GM21529 (cell line): ENCODE data around the gene BFSP1.
A peak's percentile ranks its signal among the peaks of the same experiment; 100 is the strongest.

Source experiments
- ATAC-seq: cut with Tn5 transposase; IDR thresholded peaks from one replicate; pipeline ENCODE4 v1.9.1; 2021; ENCODE audit not compliant: unreplicated experiment

Gene BFSP1

GRCh38 chr20:17530716-17531664 is at the start of gene BFSP1:
Gene BFSP1, minus strand, starts transcription at chr20:17531379. Its CDS starts 50 bp downstream, at chr20:17531329.
- no peak for ATAC-seq

- ATAC-seq, result no peak
These were observed 49.7 kb upstream of the BFSP1 start for GRCh38 chr20:17580895-17581294.

- ATAC-seq, result no peak
These were observed 48.3 kb upstream of the BFSP1 start for GRCh38 chr20:17579369-17580039.

GRCh38 chr20:17576215-17576614 is 45.0 kb upstream of the BFSP1 start:
- no peak for ATAC-seq

DNA sequence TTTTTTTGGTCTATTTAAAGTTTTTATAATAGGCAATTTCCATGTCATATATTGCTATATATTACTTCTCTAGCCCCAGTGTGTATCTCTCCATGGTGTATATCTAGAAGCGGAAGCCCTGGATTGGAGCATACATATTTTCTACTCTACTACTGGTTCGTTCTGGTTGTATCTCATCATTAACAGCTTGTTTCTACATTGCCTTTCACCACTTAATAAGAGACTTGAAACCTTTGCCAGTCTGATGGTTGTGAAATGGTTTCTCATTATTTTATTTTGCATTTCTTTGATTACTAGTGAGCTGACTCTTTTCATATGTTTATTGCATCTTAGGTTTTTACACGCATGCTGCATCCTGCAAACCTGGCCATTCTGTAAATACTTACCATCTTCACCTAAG is 42.3 kb upstream of the BFSP1 start:
- no peak for ATAC-seq

- ATAC-seq, result no peak
These were observed 41.0 kb upstream of the BFSP1 start for GRCh38 chr20:17572034-17572638.

DNA sequence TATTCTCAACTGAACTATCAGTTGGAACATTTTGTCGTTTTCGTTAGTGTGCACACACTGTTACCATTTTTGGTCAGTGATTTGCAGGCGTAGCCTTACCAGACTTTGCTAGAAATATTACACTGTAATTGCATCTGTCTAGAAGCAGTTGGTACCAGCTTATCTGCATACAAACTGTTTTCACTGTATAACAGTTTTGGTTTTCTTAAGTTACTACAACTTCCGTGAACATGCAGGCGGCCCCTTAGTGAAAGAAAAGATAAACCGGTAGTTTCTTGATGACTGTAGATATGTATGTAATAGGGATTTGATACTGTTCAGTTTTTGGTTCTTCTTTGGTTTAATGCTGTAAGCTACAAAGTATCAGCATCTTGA is 40.0 kb upstream of the BFSP1 start:
- ATAC-seq, result peak; percentile 34

GRCh38 chr20:17570347-17571152 is 39.4 kb upstream of the BFSP1 start:
- peak; percentile 34 for ATAC-seq

DNA sequence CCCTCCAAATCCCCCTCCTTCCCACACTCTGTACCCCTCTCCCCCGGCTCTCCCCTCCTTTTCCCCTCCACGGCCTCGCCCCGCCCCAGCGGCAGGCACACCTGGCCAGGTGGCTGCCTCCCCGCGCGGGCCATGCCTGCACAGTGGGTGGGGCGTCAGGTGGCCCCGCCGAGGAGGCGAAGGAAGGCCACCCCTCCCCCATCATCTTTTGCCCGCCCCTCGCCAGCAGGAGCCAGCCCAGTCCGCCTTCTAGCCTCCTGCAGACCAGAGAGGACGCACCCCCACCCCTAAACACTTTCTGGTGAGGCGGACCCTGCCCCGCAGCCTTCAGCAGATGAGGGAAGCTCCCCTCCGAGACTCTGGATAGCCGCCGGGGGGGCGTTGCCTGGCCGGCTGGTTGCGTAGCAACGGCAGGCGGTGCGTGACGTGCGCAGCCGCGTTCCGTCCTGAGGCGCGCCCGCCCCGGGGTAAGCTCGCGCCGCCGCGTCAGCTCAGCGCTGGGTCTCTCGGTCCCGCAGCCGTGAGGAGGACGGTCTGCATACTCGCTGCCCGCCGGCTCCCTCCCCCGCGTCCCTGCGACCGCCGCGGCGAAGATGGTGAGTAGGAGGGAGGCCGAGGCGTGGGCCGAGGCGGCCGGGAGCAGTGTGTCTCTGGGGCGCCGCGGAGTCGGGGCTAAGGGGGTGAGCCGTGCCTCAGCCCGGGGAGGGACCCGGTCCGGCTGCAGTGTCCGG is 38.6 kb upstream of the BFSP1 start, which contains the start of gene DSTN:
DSTN (plus strand) TSS at position 460 of the 731 bp plus-strand sequence; CDS start at position 594, 134 bp downstream.
- ATAC-seq, result peak; percentile 84

- ATAC-seq, result no peak
These were observed 37.9 kb upstream of the BFSP1 start for GRCh38 chr20:17568972-17569521.

GRCh38 chr20:17568045-17568788 is 37.0 kb upstream of the BFSP1 start:
- no peak for ATAC-seq

- ATAC-seq, result no peak
These were observed 35.2 kb upstream of the BFSP1 start for GRCh38 chr20:17566345-17566744.

DNA sequence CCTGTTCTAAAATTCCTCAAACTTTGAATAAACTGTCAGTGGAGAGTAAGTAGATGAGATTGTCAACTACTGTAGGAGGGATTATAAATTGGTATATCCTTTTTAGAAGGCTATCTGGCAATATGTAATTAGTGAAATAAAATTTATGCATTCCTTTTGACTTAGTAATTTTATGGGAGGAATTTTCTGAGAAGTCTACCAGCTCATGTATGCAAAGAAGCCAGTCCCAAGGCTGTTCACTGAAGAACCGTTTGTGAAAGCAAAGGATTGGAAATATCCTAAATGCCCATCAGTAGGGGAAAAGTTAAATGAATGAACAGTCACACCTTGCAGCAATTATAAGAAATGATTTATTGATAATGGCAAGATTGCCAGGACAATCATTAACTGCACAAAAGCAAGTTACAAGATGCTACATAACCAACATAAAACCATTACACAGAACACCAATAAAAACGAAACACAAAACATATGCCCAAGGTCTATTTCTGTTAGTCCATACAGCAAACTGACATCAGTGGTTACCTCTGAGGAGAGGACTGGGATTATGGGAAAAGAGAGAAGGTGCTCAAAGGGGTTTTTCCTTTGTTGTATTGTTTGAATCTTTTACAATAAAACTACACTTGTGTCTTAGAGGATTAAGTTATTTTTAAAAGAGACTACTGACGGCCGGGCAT is 34.1 kb upstream of the BFSP1 start:
- no peak for ATAC-seq

DNA sequence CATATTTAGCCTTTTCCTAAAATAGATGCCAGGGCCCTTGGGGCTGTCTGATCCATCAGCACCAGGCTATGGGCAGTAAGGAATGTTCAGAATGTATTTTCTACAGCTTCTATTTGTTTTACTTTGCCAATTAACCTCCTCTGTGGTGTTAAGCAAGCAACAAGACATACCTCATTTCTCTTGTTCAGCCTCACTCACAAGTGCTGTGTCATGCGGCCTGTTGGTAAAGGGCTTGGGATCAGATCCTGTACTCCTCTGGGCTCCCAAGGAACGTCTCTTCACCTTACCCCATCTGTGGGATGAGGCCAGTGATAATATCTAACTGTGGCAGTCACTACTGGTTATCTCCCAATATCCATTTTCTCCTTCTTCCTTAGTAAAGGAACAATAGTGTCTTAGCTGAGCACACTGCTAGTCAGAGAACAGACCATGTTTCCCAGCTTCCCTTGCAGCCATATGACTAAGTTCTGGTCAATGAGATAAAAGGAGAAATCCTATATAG is 31.7 kb upstream of the BFSP1 start:
- no peak for ATAC-seq

DNA sequence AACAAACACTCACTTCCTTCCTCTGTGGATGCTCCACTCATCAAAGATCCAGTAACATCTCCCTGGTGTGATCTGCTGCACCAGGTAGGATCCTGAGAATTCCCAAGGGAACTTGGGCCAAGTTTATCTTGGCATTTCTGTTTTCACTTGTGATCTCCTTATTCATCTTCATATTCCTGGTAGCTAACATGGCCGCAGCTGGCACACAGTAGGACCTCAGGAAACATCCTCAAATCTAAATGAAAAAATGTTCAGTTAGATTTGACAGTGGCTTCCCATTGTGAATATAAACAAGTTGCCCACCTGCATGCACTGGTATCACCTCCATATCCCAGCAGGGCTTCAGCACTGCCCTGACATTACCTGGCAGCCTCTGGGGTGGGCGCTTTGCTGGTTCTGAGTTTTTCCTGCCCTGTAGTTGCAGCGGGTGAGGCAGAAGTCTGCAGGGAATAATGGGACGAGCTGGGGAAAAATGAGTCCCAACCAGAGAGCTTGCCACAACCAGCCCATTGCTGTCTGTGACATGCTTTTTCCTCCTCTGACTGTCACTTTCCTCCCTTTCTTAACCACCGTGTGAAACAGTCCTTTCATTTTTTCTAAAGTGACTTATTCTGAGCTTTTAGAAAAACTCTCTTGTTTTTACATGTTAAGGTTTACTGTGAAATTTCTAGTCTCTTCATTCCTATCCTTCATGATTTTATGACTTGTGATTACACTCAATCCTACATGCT is 29.3 kb upstream of the BFSP1 start:
- ATAC-seq, result no peak

GRCh38 chr20:17559338-17559737 is 28.2 kb upstream of the BFSP1 start:
- ATAC-seq, result no peak

DNA sequence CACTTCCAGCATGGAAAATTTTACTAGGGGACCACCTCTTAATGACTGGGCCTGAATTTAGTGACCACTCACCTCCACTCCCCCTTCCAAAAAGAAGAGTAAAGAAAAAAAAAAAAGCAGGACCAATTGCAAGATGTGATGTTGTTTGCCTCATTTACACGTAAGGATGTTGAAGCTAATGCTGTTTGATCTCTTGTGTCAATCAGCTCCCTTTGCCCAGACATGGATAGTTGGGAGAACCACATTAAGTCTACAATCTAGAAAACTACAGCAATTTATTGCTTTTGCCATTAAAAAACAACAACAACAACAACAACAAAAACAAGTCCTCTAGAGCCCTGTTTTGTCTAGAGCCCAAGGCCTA is 27.7 kb upstream of the BFSP1 start:
- ATAC-seq, result no peak
